ENCODE data around the gene RGS3.
"Not testable (repeated sequence)": the region's sequence is repeated elsewhere in the genome, so short reads cannot be mapped to it uniquely, and the experiment has no call there.

- TF ChIP-seq CTCF (IDR thresholded peaks at IDR 0.05; ENCODE audit: low read depth, low read length); EZH2phosphoT487 (IDR thresholded peaks at IDR 0.05; ENCODE audit: low read depth): not testable (repeated sequence)
Observed at GRCh38 chr9:113639411-113639970, 176.0 kb downstream of the RGS3 start.

Measured in OCI-LY3 (cell line).